ENCODE data around the gene ERFE.
"Not testable (repeated sequence)": the region's sequence is repeated elsewhere in the genome, so short reads cannot be mapped to it uniquely, and the experiment has no call there.

The ERFE gene

GRCh38 chr2:238170386-238171071 lies 11.8 kb downstream of the ERFE start:
- no peak for FAIRE-seq

GRCh38 chr2:238171072-238171431 lies 12.3 kb downstream of the ERFE start:
- FAIRE-seq = not testable (repeated sequence)

- FAIRE-seq = no peak
Measured at GRCh38 chr2:238171575-238172187, 12.9 kb downstream of the ERFE start.

GRCh38 chr2:238172439-238172838 lies 13.7 kb downstream of the ERFE start:
- FAIRE-seq = no peak

GRCh38 chr2:238173692-238174091 lies 14.9 kb downstream of the ERFE start:
- no peak for FAIRE-seq

- FAIRE-seq = no peak
Measured at GRCh38 chr2:238174291-238174690, 15.5 kb downstream of the ERFE start.

- no peak for FAIRE-seq
Measured at GRCh38 chr2:238174701-238175100, 15.9 kb downstream of the ERFE start.

GRCh38 chr2:238176613-238177012 lies 17.8 kb downstream of the ERFE start:
- FAIRE-seq = no peak

GRCh38 chr2:238180554-238180953 lies 21.8 kb downstream of the ERFE start:
- FAIRE-seq = no peak

- FAIRE-seq = no peak
Measured at GRCh38 chr2:238182362-238182761, 23.6 kb downstream of the ERFE start.

- no peak for FAIRE-seq
Measured at GRCh38 chr2:238183821-238184220, 25.1 kb downstream of the ERFE start.

GRCh38 chr2:238187618-238188548 lies 29.1 kb downstream of the ERFE start:
- FAIRE-seq = no peak

- no peak for FAIRE-seq
Measured at GRCh38 chr2:238190445-238190844, 31.7 kb downstream of the ERFE start.

GRCh38 chr2:238202326-238203093 lies 43.7 kb downstream of the ERFE start:
- no peak for FAIRE-seq

- FAIRE-seq = no peak
Measured at GRCh38 chr2:238203094-238203972, 44.6 kb downstream of the ERFE start, which contains the start of gene ILKAP. ILKAP (minus strand) TSS chr2:238203695; CDS start chr2:238203553, 142 bp downstream.

- no peak for FAIRE-seq
Measured at GRCh38 chr2:238203973-238204683, 45.4 kb downstream of the ERFE start.

GRCh38 chr2:238207006-238207405 lies 48.2 kb downstream of the ERFE start:
- FAIRE-seq = no peak

GRCh38 chr2:238216651-238217184 lies 57.9 kb downstream of the ERFE start:
- no peak for FAIRE-seq

Data from endometrium (tissue), 2 donors.